GM11168 (cell line): Measurements from ENCODE around the gene SERPINB6.
"Not testable (repeated sequence)": the region's sequence is repeated elsewhere in the genome, so short reads cannot be mapped to it uniquely, and the experiment has no call there.

Experiments used
- in situ Hi-C: fragments of 300-500 bp; cut with MboI; formaldehyde crosslinking; loops from one replicate; pipeline ENCODE4 v1.12.0; 2022; ENCODE audit warnings: low sequenced_read_pairs; ENCODE audit not compliant: unreplicated experiment

The SERPINB6 gene

GRCh38 chr6:2979819-2980464, 8.6 kb upstream of the SERPINB6 start:
- in situ Hi-C loops, result no loop called here

- in situ Hi-C loops, result no loop called here
Observed at GRCh38 chr6:2978923-2979322, 7.6 kb upstream of the SERPINB6 start.

GRCh38 chr6:2977799-2978590, 6.6 kb upstream of the SERPINB6 start:
- in situ Hi-C loops, result no loop called here

- in situ Hi-C loops, result no loop called here
Observed at GRCh38 chr6:2977290-2977689, 5.9 kb upstream of the SERPINB6 start.

GRCh38 chr6:2976571-2977085, 5.3 kb upstream of the SERPINB6 start:
- in situ Hi-C loops, result no loop called here

- in situ Hi-C loops, result no loop called here
Observed at GRCh38 chr6:2976060-2976459, 4.7 kb upstream of the SERPINB6 start.

- in situ Hi-C loops, result no loop called here
Observed at GRCh38 chr6:2973676-2974075, 2.3 kb upstream of the SERPINB6 start.

GRCh38 chr6:2973180-2973579, 1.8 kb upstream of the SERPINB6 start:
- in situ Hi-C loops, result not testable (repeated sequence)

GRCh38 chr6:2972685-2973084, 1.3 kb upstream of the SERPINB6 start:
- in situ Hi-C loops, result not testable (repeated sequence)

- in situ Hi-C loops, result not testable (repeated sequence)
Observed at GRCh38 chr6:2972219-2972487, 786 bp upstream of the SERPINB6 start.

- in situ Hi-C loops, result no loop called here
Observed at GRCh38 chr6:2970753-2971419, 481 bp downstream of the SERPINB6 start.

- in situ Hi-C loops, result no loop called here
Observed at GRCh38 chr6:2970034-2970685, 1.2 kb downstream of the SERPINB6 start.

- in situ Hi-C loops, result no loop called here
Observed at GRCh38 chr6:2969549-2969948, 1.8 kb downstream of the SERPINB6 start.

- in situ Hi-C loops, result no loop called here
Observed at GRCh38 chr6:2968600-2969135, 2.7 kb downstream of the SERPINB6 start.

- in situ Hi-C loops, result no loop called here
Observed at GRCh38 chr6:2967936-2968335, 3.4 kb downstream of the SERPINB6 start.

- in situ Hi-C loops, result no loop called here
Observed at GRCh38 chr6:2966347-2966746, 5.0 kb downstream of the SERPINB6 start.

GRCh38 chr6:2964793-2965505, 6.4 kb downstream of the SERPINB6 start:
- in situ Hi-C loops, result no loop called here

- in situ Hi-C loops, result no loop called here
Observed at GRCh38 chr6:2963756-2964155, 7.6 kb downstream of the SERPINB6 start.

- in situ Hi-C loops, result no loop called here
Observed at GRCh38 chr6:2962636-2963035, 8.7 kb downstream of the SERPINB6 start.

GRCh38 chr6:2962004-2962403, 9.4 kb downstream of the SERPINB6 start:
- in situ Hi-C loops, result no loop called here
